ENCODE results near the gene ZFYVE28. TPM values are rescaled to one million over a fixed set of nuclear protein-coding genes. Genes with fewer than 3 reads are reported as not detected.

ZFYVE28 gene
- total RNA-seq, 2 experiments from 2014 or later: 3.8 to 4.6 TPM

GRCh38 chr4:2354118-2354517 is 64.3 kb downstream of the ZFYVE28 start:
- no peaks in the 10 kb centered on the region for H3K36me3 Mint-ChIP-seq
- H3K4me3 Mint-ChIP-seq: no peak overlapping the region
- H3K27me3 Mint-ChIP-seq: no peaks in the 10 kb centered on the region
- H3K9me3 Mint-ChIP-seq: no peaks in the 10 kb centered on the region
- H3K4me1 Mint-ChIP-seq: peaks cover 5% of the 10 kb centered on the region
- no peak for DNase-seq
- H3K27ac Mint-ChIP-seq: no peak overlapping the region

- Mint-ChIP-seq H3K36me3 (no peaks in the 10 kb centered on the region), H3K27me3 (no peaks in the 10 kb centered on the region), H3K4me1 (peaks cover 5% of the 10 kb centered on the region), H3K9me3 (no peaks in the 10 kb centered on the region), H3K4me3 (no peak overlapping the region), H3K27ac (no peak overlapping the region)
- no peak for DNase-seq
These were observed 65.0 kb downstream of the ZFYVE28 start for GRCh38 chr4:2353222-2354107.

GRCh38 chr4:2352729-2353221 is 65.7 kb downstream of the ZFYVE28 start:
- H3K27me3 Mint-ChIP-seq: no peaks in the 10 kb centered on the region

GRCh38 chr4:2352171-2352570 is 66.3 kb downstream of the ZFYVE28 start:
- H3K4me3 Mint-ChIP-seq: no peak overlapping the region
- no peak for DNase-seq
- peaks cover 11% of the 10 kb centered on the region for H3K4me1 Mint-ChIP-seq
- H3K9me3 Mint-ChIP-seq: no peaks in the 10 kb centered on the region
- no peaks in the 10 kb centered on the region for H3K27me3 Mint-ChIP-seq
- H3K36me3 Mint-ChIP-seq: no peaks in the 10 kb centered on the region
- H3K27ac Mint-ChIP-seq: no peak overlapping the region

More at GRCh38 chr4:2352729-2353221, 65.7 kb downstream of the ZFYVE28 start:
- Mint-ChIP-seq H3K27ac (no peak overlapping the region), H3K36me3 (no peaks in the 10 kb centered on the region), H3K4me1 (peaks cover 7% of the 10 kb centered on the region), H3K9me3 (no peaks in the 10 kb centered on the region), H3K4me3 (no peak overlapping the region)
- no peak for DNase-seq

GRCh38 chr4:2350982-2351381 is 67.5 kb downstream of the ZFYVE28 start:
- Mint-ChIP-seq H3K9me3 (no peaks in the 10 kb centered on the region), H3K4me3 (no peak overlapping the region), H3K27me3 (no peaks in the 10 kb centered on the region), H3K4me1 (peaks cover 12% of the 10 kb centered on the region), H3K36me3 (no peaks in the 10 kb centered on the region), H3K27ac (no peak overlapping the region)
- DNase-seq: no peak

- DNase-seq: no peak
- H3K9me3 Mint-ChIP-seq: peaks cover 5% of the 10 kb centered on the region
- no peak overlapping the region for H3K4me3 Mint-ChIP-seq
- H3K27me3 Mint-ChIP-seq: no peaks in the 10 kb centered on the region
- H3K4me1 Mint-ChIP-seq: peaks cover 7% of the 10 kb centered on the region
- no peak overlapping the region for H3K27ac Mint-ChIP-seq
- peaks cover 11% of the 10 kb centered on the region for H3K36me3 Mint-ChIP-seq
These were observed 69.7 kb downstream of the ZFYVE28 start for GRCh38 chr4:2348786-2349185.

GRCh38 chr4:2347190-2347589 is 71.3 kb downstream of the ZFYVE28 start:
- Mint-ChIP-seq H3K4me1 (peaks cover 7% of the 10 kb centered on the region), H3K36me3 (peaks cover 11% of the 10 kb centered on the region), H3K27me3 (no peaks in the 10 kb centered on the region), H3K4me3 (no peak overlapping the region), H3K27ac (no peak overlapping the region), H3K9me3 (peaks cover 5% of the 10 kb centered on the region)
- DNase-seq: no peak

- H3K4me1 Mint-ChIP-seq: peaks cover 7% of the 10 kb centered on the region
- H3K36me3 Mint-ChIP-seq: peaks cover 11% of the 10 kb centered on the region
- H3K4me3 Mint-ChIP-seq: no peak overlapping the region
- no peak overlapping the region for H3K27ac Mint-ChIP-seq
- H3K9me3 Mint-ChIP-seq: peaks cover 5% of the 10 kb centered on the region
- DNase-seq: no peak
- H3K27me3 Mint-ChIP-seq: no peaks in the 10 kb centered on the region
These were observed 75.0 kb downstream of the ZFYVE28 start for GRCh38 chr4:2343476-2343875.

GRCh38 chr4:2341911-2342652 is 76.4 kb downstream of the ZFYVE28 start:
- DNase-seq: no peak
- H3K36me3 Mint-ChIP-seq: peaks cover 11% of the 10 kb centered on the region
- peaks cover under 1% of the 10 kb centered on the region for H3K4me1 Mint-ChIP-seq
- no peak overlapping the region for H3K27ac Mint-ChIP-seq
- no peak overlapping the region for H3K4me3 Mint-ChIP-seq
- H3K27me3 Mint-ChIP-seq: no peaks in the 10 kb centered on the region
- H3K9me3 Mint-ChIP-seq: peaks cover 5% of the 10 kb centered on the region

GRCh38 chr4:2341261-2341841 is 77.1 kb downstream of the ZFYVE28 start:
- Mint-ChIP-seq H3K36me3 (peaks cover 11% of the 10 kb centered on the region), H3K4me1 (no peaks in the 10 kb centered on the region), H3K27me3 (no peaks in the 10 kb centered on the region), H3K4me3 (no peak overlapping the region), H3K9me3 (peaks cover 5% of the 10 kb centered on the region), H3K27ac (no peak overlapping the region)
- DNase-seq: no peak

- Mint-ChIP-seq H3K4me3 (no peak overlapping the region), H3K36me3 (peaks cover 7% of the 10 kb centered on the region), H3K9me3 (peaks cover 5% of the 10 kb centered on the region), H3K27ac (no peak overlapping the region), H3K27me3 (no peaks in the 10 kb centered on the region), H3K4me1 (no peaks in the 10 kb centered on the region)
- no peak for DNase-seq
These were observed 78.0 kb downstream of the ZFYVE28 start for GRCh38 chr4:2340272-2341061.

- DNase-seq: no peak
- Mint-ChIP-seq H3K9me3 (no peaks in the 10 kb centered on the region), H3K4me3 (no peak overlapping the region), H3K4me1 (no peaks in the 10 kb centered on the region), H3K27me3 (no peaks in the 10 kb centered on the region), H3K27ac (no peak overlapping the region), H3K36me3 (peaks cover 2% of the 10 kb centered on the region)
These were observed 78.8 kb downstream of the ZFYVE28 start for GRCh38 chr4:2339458-2340271.

- no peaks in the 10 kb centered on the region for H3K4me1 Mint-ChIP-seq
- no peaks in the 10 kb centered on the region for H3K27me3 Mint-ChIP-seq
- H3K27ac Mint-ChIP-seq: no peak overlapping the region
- H3K9me3 Mint-ChIP-seq: no peaks in the 10 kb centered on the region
- no peak for DNase-seq
- H3K4me3 Mint-ChIP-seq: no peak overlapping the region
- H3K36me3 Mint-ChIP-seq: peaks cover 1% of the 10 kb centered on the region
These were observed 79.5 kb downstream of the ZFYVE28 start for GRCh38 chr4:2338754-2339457.

All from activated naive CD8-positive, alpha-beta T cell treated with anti-CD3 and anti-CD28 coated beads for 36 hours (primary cell).